SK-N-SH treated with all-trans-retinoic acid at 6 μM for 48 hours (cell line): ENCODE results near the gene TOP3A.

ENCODE experiments used
- ATAC-seq: fragments of 200-7000 bp; cut with Tn5 transposase; 3 replicates; pipeline ENCODE4 v1.9.1; 2020; ENCODE audit warnings: mild to moderate bottlenecking, moderate library complexity
- ARNTL ChIP-seq: fragments of 450-650 bp; formaldehyde crosslinking; IDR thresholded peaks from 2 replicates; pipeline ENCODE4 v1.5.0; 2020; ENCODE audit warnings: low read depth, mild to moderate bottlenecking, moderate library complexity, borderline replicate concordance
- BACH2 ChIP-seq: fragments of 250-450 bp; sonication (Bioruptor Pico); IDR thresholded peaks from 2 replicates; pipeline ENCODE4 v1.9.0; 2021; ENCODE audit warnings: mild to moderate bottlenecking, borderline replicate concordance
- CSDC2 ChIP-seq: fragments of 250-450 bp; sonication (Bioruptor Pico); IDR thresholded peaks from 2 replicates; pipeline ENCODE4 v1.5.0; 2020; ENCODE audit warnings: mild to moderate bottlenecking, moderate library complexity
- GLIS3 ChIP-seq: fragments of 250-450 bp; sonication (Bioruptor Pico); IDR thresholded peaks from 2 replicates; pipeline ENCODE4 v1.5.0; 2020; ENCODE audit warnings: mild to moderate bottlenecking, moderate library complexity
- ISL1 ChIP-seq: fragments of 250-450 bp; sonication (Bioruptor Pico); IDR thresholded peaks from 2 replicates; pipeline ENCODE4 v2.1.2; 2022; ENCODE audit warnings: mild to moderate bottlenecking, moderate library complexity
- OSR1 ChIP-seq: fragments of 250-450 bp; sonication (Bioruptor Pico); IDR thresholded peaks from 2 replicates; pipeline ENCODE4 v1.8.0; 2022; ENCODE audit warnings: moderate library complexity, mild to moderate bottlenecking, inconsistent platforms
- RARB ChIP-seq: fragments of 250-450 bp; sonication (Bioruptor Pico); IDR thresholded peaks from 2 replicates; pipeline ENCODE4 v1.8.0; 2021; ENCODE audit warnings: mild to moderate bottlenecking, moderate library complexity
- SNAI2 ChIP-seq: fragments of 250-450 bp; sonication (Bioruptor Pico); IDR thresholded peaks from 2 replicates; pipeline ENCODE4 v1.5.0; 2020; ENCODE audit warnings: mild to moderate bottlenecking, moderate library complexity
- TCF4 ChIP-seq: fragments of 250-450 bp; sonication (Bioruptor Pico); IDR thresholded peaks from 2 replicates; pipeline ENCODE4 v1.8.0; 2021; ENCODE audit warnings: mild to moderate bottlenecking, moderate library complexity, borderline replicate concordance
- ZC3H10 ChIP-seq: fragments of 250-450 bp; sonication (Bioruptor Pico); IDR thresholded peaks from 2 replicates; pipeline ENCODE4 v1.5.1; 2021; ENCODE audit warnings: mild to moderate bottlenecking, moderate library complexity
- ZFP30 ChIP-seq: fragments of 450-650 bp; formaldehyde crosslinking; IDR thresholded peaks from 2 replicates; pipeline ENCODE4 v1.5.0; 2022; ENCODE audit warnings: mild to moderate bottlenecking, moderate library complexity
- ZNF565 ChIP-seq: fragments of 450-650 bp; formaldehyde crosslinking; conservative IDR thresholded peaks from 2 replicates; pipeline ENCODE4 v1.5.0; 2020; ENCODE audit warnings: low read depth, mild to moderate bottlenecking, moderate library complexity
- ZNF70 ChIP-seq: fragments of 450-650 bp; formaldehyde crosslinking; IDR thresholded peaks from 2 replicates; pipeline ENCODE4 v1.5.0; 2020; ENCODE audit warnings: mild to moderate bottlenecking, moderate library complexity
- TF ChIP-seq, protein P1 (sequence below): fragments of 250-450 bp; sonication (Bioruptor Pico); IDR thresholded peaks from 2 replicates; pipeline ENCODE4 v1.8.0; 2020; ENCODE audit warnings: mild to moderate bottlenecking, moderate library complexity, borderline replicate concordance
- TF ChIP-seq, protein P2 (sequence below): fragments of 250-450 bp; sonication (Bioruptor Pico); IDR thresholded peaks from 2 replicates; pipeline ENCODE4 v1.5.0; 2020; ENCODE audit warnings: mild to moderate bottlenecking, moderate library complexity
- TF ChIP-seq, protein P3 (sequence below): fragments of 250-450 bp; sonication (Bioruptor Pico); IDR thresholded peaks from 2 replicates; pipeline ENCODE4 v1.5.1; 2020; ENCODE audit warnings: low read depth, mild to moderate bottlenecking, moderate library complexity

The TOP3A gene

DNA sequence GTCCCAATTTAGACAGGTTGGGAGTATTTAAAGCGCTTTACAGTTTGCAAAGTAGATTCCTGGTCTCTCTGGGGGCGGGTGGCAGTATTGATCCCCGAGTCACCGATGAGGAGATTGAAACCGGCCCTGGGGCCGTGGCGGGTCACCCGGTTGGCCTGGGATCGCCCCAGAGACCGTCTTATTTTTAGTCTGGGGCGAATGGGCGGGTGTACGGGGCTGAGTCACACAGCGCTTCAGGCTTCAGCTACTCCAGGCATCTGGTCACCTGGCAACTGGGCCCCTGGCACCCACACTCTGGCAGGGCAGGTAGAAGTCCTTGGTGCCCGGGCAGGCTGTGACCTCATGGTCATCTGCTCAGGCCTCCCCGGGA lies 53.7 kb downstream of the TOP3A start:
- peak; percentile 32 for ATAC-seq
- no peak for TF ChIP-seq BACH2
- no peak for TF ChIP-seq ZC3H10
- TF ChIP-seq ZNF70 (CRISPR knock-in tag) = no peak
- TF ChIP-seq ARNTL (CRISPR knock-in tag) = no peak
- no peak for TF ChIP-seq ISL1 (CRISPR knock-in tag)
- TF ChIP-seq ZFP30 (CRISPR knock-in tag) = no peak

DNA sequence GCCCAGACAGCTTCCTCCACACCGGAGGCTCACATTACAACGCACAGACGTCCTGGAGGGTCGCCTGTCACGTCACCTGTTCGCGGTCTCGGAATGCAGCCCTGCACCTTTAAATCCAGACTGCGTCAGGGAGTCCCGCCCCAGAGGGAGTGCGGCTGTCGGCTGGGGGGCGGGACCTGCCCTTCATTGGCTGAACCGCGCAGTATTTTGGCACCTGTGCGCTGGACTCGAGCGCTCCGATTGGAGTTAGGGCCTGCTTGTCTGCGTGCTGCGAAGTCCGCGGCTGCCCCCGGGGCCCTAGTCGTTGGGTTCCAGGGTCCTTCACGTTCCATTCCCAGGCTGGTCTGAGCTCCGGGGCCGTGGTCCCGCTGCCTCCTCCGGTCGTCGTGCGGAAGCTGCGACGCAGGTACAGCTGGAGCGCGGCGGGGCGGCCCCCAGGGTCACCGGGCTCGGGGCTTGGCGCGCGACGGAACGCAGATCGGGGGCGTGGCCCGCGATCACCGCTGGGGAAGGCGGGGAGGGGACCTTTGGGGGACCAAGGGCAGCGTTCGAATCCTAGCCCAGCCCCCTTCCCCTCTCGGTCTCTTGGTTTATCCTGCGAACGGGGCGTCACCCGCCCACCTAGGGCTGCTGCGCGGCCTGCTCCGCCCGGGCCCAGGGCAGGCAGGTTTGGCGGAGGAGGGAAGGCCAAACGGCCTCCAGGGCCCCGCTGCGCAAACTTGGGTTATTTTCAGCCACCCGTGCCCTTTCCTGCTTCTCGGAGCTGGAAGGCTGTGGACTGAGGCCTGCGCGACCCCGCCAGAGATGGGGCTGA lies 54.3 kb downstream of the TOP3A start, which contains the start of gene MIEF2:
MIEF2 (plus strand) TSS at position 331 of the 814 bp plus-strand sequence. CDS start 2,059 bp downstream, outside the sequence.
- peak; percentile 88 for ATAC-seq
- TF ChIP-seq TCF4 (CRISPR knock-in tag) = no peak

- ATAC-seq = no peak
- TF ChIP-seq OSR1 (CRISPR knock-in tag) = no peak
Measured at GRCh38 chr17:18259621-18260331, 55.0 kb downstream of the TOP3A start.

GRCh38 chr17:18258356-18259038 lies 56.3 kb downstream of the TOP3A start, which contains the start of gene FLII:
Gene FLII (minus strand): TSS chr17:18258738. CDS start chr17:18258690, 48 bp downstream.
- ATAC-seq = peak; percentile 62
- TF ChIP-seq, protein P1, sequence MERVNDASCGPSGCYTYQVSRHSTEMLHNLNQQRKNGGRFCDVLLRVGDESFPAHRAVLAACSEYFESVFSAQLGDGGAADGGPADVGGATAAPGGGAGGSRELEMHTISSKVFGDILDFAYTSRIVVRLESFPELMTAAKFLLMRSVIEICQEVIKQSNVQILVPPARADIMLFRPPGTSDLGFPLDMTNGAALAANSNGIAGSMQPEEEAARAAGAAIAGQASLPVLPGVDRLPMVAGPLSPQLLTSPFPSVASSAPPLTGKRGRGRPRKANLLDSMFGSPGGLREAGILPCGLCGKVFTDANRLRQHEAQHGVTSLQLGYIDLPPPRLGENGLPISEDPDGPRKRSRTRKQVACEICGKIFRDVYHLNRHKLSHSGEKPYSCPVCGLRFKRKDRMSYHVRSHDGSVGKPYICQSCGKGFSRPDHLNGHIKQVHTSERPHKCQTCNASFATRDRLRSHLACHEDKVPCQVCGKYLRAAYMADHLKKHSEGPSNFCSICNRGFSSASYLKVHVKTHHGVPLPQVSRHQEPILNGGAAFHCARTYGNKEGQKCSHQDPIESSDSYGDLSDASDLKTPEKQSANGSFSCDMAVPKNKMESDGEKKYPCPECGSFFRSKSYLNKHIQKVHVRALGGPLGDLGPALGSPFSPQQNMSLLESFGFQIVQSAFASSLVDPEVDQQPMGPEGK (CRISPR knock-in tag) = peak; percentile 72; the same call in 1 of the 2 replicates
- no peak for TF ChIP-seq ISL1 (CRISPR knock-in tag)

- TF ChIP-seq BACH2 (no peak), CSDC2 (no peak), ZNF565 (CRISPR knock-in tag) (no peak), RARB (CRISPR knock-in tag) (no peak), ZNF70 (CRISPR knock-in tag) (no peak)
- TF ChIP-seq, protein P2, sequence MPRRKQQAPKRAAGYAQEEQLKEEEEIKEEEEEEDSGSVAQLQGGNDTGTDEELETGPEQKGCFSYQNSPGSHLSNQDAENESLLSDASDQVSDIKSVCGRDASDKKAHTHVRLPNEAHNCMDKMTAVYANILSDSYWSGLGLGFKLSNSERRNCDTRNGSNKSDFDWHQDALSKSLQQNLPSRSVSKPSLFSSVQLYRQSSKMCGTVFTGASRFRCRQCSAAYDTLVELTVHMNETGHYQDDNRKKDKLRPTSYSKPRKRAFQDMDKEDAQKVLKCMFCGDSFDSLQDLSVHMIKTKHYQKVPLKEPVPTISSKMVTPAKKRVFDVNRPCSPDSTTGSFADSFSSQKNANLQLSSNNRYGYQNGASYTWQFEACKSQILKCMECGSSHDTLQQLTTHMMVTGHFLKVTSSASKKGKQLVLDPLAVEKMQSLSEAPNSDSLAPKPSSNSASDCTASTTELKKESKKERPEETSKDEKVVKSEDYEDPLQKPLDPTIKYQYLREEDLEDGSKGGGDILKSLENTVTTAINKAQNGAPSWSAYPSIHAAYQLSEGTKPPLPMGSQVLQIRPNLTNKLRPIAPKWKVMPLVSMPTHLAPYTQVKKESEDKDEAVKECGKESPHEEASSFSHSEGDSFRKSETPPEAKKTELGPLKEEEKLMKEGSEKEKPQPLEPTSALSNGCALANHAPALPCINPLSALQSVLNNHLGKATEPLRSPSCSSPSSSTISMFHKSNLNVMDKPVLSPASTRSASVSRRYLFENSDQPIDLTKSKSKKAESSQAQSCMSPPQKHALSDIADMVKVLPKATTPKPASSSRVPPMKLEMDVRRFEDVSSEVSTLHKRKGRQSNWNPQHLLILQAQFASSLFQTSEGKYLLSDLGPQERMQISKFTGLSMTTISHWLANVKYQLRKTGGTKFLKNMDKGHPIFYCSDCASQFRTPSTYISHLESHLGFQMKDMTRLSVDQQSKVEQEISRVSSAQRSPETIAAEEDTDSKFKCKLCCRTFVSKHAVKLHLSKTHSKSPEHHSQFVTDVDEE = no peak
- TF ChIP-seq, protein P3, sequence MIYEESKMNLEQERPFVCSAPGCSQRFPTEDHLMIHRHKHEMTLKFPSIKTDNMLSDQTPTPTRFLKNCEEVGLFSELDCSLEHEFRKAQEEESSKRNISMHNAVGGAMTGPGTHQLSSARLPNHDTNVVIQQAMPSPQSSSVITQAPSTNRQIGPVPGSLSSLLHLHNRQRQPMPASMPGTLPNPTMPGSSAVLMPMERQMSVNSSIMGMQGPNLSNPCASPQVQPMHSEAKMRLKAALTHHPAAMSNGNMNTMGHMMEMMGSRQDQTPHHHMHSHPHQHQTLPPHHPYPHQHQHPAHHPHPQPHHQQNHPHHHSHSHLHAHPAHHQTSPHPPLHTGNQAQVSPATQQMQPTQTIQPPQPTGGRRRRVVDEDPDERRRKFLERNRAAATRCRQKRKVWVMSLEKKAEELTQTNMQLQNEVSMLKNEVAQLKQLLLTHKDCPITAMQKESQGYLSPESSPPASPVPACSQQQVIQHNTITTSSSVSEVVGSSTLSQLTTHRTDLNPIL (CRISPR knock-in tag) = no peak
- peak; percentile 79 for ATAC-seq
Measured at GRCh38 chr17:18257982-18258355, 56.8 kb downstream of the TOP3A start.

GRCh38 chr17:18257268-18257981 lies 57.4 kb downstream of the TOP3A start:
- ATAC-seq = peak; percentile 36
- TF ChIP-seq GLIS3 (CRISPR knock-in tag) (no peak), CSDC2 (no peak), SNAI2 (no peak), ZFP30 (CRISPR knock-in tag) (no peak), OSR1 (CRISPR knock-in tag) (no peak), ZNF565 (CRISPR knock-in tag) (no peak), ISL1 (CRISPR knock-in tag) (no peak), ZC3H10 (no peak), ARNTL (CRISPR knock-in tag) (no peak), ZNF70 (CRISPR knock-in tag) (no peak)
